T-helper 2 cell (primary cell): ENCODE measurements around the gene CHST7.

Experiments
- DNase-seq, 5 experiments: peaks; one replicate each; pipeline versions ENCODE4 v3.0.0 to v3.0.0-alpha.2; 2012 to 2022

Gene CHST7

GRCh38 chrX:46610070-46610658, 36.6 kb downstream of the CHST7 start:
- peak in 1 of 5 experiments; percentile 63 for DNase-seq

- DNase-seq = peak in 3 of 5 experiments; percentile 42 to 70 (median 45)
Observed at GRCh38 chrX:46611658-46612362, 38.2 kb downstream of the CHST7 start.

- peak in 1 of 5 experiments; percentile 35 for DNase-seq
Observed at GRCh38 chrX:46617906-46618305, 44.3 kb downstream of the CHST7 start.

GRCh38 chrX:46618947-46619346, 45.4 kb downstream of the CHST7 start:
- peak in 1 of 5 experiments; percentile 45 for DNase-seq

- no peak for DNase-seq
Observed at GRCh38 chrX:46620505-46620904, 46.9 kb downstream of the CHST7 start.

GRCh38 chrX:46621572-46621971, 48.0 kb downstream of the CHST7 start:
- no peak for DNase-seq

GRCh38 chrX:46624090-46624786, 50.7 kb downstream of the CHST7 start:
- DNase-seq = no peak

GRCh38 chrX:46626566-46626965, 53.0 kb downstream of the CHST7 start:
- DNase-seq = peak in 1 of 5 experiments; percentile 84

GRCh38 chrX:46627062-46627461, 53.5 kb downstream of the CHST7 start:
- no peak for DNase-seq

- DNase-seq = no peak
Observed at GRCh38 chrX:46627711-46628419, 54.3 kb downstream of the CHST7 start.

- DNase-seq = no peak
Observed at GRCh38 chrX:46628460-46629371, 55.2 kb downstream of the CHST7 start.

- no peak for DNase-seq
Observed at GRCh38 chrX:46630141-46630540, 56.6 kb downstream of the CHST7 start.

GRCh38 chrX:46634577-46634976, 61.0 kb downstream of the CHST7 start:
- no peak for DNase-seq

- DNase-seq = no peak
Observed at GRCh38 chrX:46635186-46635585, 61.6 kb downstream of the CHST7 start.

GRCh38 chrX:46636223-46636622, 62.7 kb downstream of the CHST7 start:
- no peak for DNase-seq

- peak in 1 of 5 experiments; percentile 76 for DNase-seq
Observed at GRCh38 chrX:46637938-46638337, 64.4 kb downstream of the CHST7 start.

GRCh38 chrX:46642145-46642544, 68.6 kb downstream of the CHST7 start:
- peak in 1 of 5 experiments; percentile 55 for DNase-seq

- no peak for DNase-seq
Observed at GRCh38 chrX:46643636-46644035, 70.1 kb downstream of the CHST7 start.

GRCh38 chrX:46645614-46646013, 72.0 kb downstream of the CHST7 start:
- no peak for DNase-seq

GRCh38 chrX:46647251-46647650, 73.7 kb downstream of the CHST7 start:
- DNase-seq = no peak
